H9 (cell line): ENCODE measurements around the gene CERS6. TPM values are rescaled to one million over a fixed set of nuclear protein-coding genes. Genes with fewer than 3 reads are reported as not detected.

Experiments used
- DNase-seq: peaks from one replicate; pipeline ENCODE4 v3.0.0-alpha.2; 2017
- H2AFZ ChIP-seq: one replicate; pipeline ENCODE4 v1.6.1; 2013; ENCODE audit warnings: mild to moderate bottlenecking, low read length, control low read depth, moderate library complexity
- H2AK5ac ChIP-seq: 2 replicates; pipeline ENCODE4 v1.6.1; 2013; ENCODE audit warnings: low read length, control low read depth, mixed read lengths; ENCODE audit not compliant: insufficient read length
- H2BK120ac ChIP-seq: one replicate; pipeline ENCODE4 v1.6.1; 2013; ENCODE audit warnings: low read depth, mild to moderate bottlenecking, low read length, control low read depth, inconsistent platforms; ENCODE audit not compliant: poor library complexity, severe bottlenecking
- H2BK12ac ChIP-seq: 2 replicates; pipeline ENCODE4 v1.6.1; 2013; ENCODE audit warnings: low read length, control low read depth, mixed read lengths, low read depth; ENCODE audit not compliant: insufficient read length
- H2BK15ac ChIP-seq: 2 replicates; pipeline ENCODE4 v1.6.1; 2013; ENCODE audit warnings: low read depth, low read length, control low read depth
- H2BK20ac ChIP-seq: one replicate; pipeline ENCODE4 v1.6.1; 2013; ENCODE audit warnings: low read depth, mild to moderate bottlenecking, low read length, control low read depth, inconsistent platforms; ENCODE audit not compliant: poor library complexity, severe bottlenecking
- H2BK5ac ChIP-seq: 2 replicates; pipeline ENCODE4 v1.6.1; 2013; ENCODE audit warnings: low read length, control low read depth, mixed read lengths; ENCODE audit not compliant: insufficient read length
- H3K14ac ChIP-seq: 2 replicates; pipeline ENCODE4 v1.6.1; 2013; ENCODE audit warnings: low read length, control low read depth; ENCODE audit not compliant: insufficient read depth
- H3K18ac ChIP-seq: 2 replicates; pipeline ENCODE4 v1.6.1; 2013; ENCODE audit warnings: low read depth, mild to moderate bottlenecking, mixed read lengths, low read length, control low read depth; ENCODE audit not compliant: insufficient read length
- H3K23ac ChIP-seq: 2 replicates; pipeline ENCODE4 v1.6.1; 2013; ENCODE audit warnings: low read length, control low read depth, mixed read lengths, low read depth; ENCODE audit not compliant: insufficient read length
- H3K23me2 ChIP-seq: 2 replicates; pipeline ENCODE4 v1.6.1; 2013; ENCODE audit warnings: low read depth, mild to moderate bottlenecking, mixed read lengths, low read length, control low read depth; ENCODE audit not compliant: insufficient read length, poor library complexity, severe bottlenecking
- H3K27ac ChIP-seq: 2 replicates; pipeline ENCODE4 v1.5.1; 2013; ENCODE audit warnings: low read length, control low read depth, mixed read lengths, low read depth; ENCODE audit not compliant: insufficient read length
- H3K27me3 ChIP-seq: 2 replicates; pipeline ENCODE4 v1.6.1; 2013; ENCODE audit warnings: low read length, control low read depth, inconsistent platforms; ENCODE audit not compliant: insufficient read depth
- H3K4ac ChIP-seq: 2 replicates; pipeline ENCODE4 v1.6.1; 2013; ENCODE audit warnings: low read depth, mild to moderate bottlenecking, control low read depth, inconsistent platforms, low read length, moderate library complexity
- H3K4me1 ChIP-seq: 2 replicates; pipeline ENCODE4 v1.6.1; 2013; ENCODE audit warnings: low read length, control low read depth, inconsistent platforms; ENCODE audit not compliant: insufficient read depth
- H3K4me2 ChIP-seq: 2 replicates; pipeline ENCODE4 v1.6.1; 2013; ENCODE audit warnings: low read length, control low read depth, mixed read lengths; ENCODE audit not compliant: insufficient read length, insufficient read depth
- H3K56ac ChIP-seq: 2 replicates; pipeline ENCODE4 v1.6.1; 2013; ENCODE audit warnings: low read depth, mild to moderate bottlenecking, mixed read lengths, low read length, control low read depth; ENCODE audit not compliant: insufficient read length
- H3K79me1 ChIP-seq: 2 replicates; pipeline ENCODE4 v1.6.1; 2013; ENCODE audit warnings: low read depth, mild to moderate bottlenecking, moderate library complexity, low read length, control low read depth, inconsistent platforms; ENCODE audit not compliant: insufficient read depth, poor library complexity, severe bottlenecking
- H3K79me2 ChIP-seq: 2 replicates; pipeline ENCODE4 v1.6.1; 2013; ENCODE audit warnings: low read length, control low read depth, inconsistent platforms; ENCODE audit not compliant: insufficient read depth
- H3K9ac ChIP-seq: 2 replicates; pipeline ENCODE4 v1.6.1; 2013; ENCODE audit warnings: low read length, control low read depth, mixed read lengths; ENCODE audit not compliant: insufficient read length; ENCODE audit errors: extremely low read depth
- H3K9me3 ChIP-seq: one replicate; pipeline ENCODE4 v1.6.1; 2013; ENCODE audit warnings: low read depth, low read length, inconsistent platforms; ENCODE audit not compliant: control insufficient read depth
- H3T11ph ChIP-seq: one replicate; pipeline ENCODE4 v1.6.1; 2013; ENCODE audit warnings: mild to moderate bottlenecking, low read length, control low read depth, inconsistent platforms
- H4K20me1 ChIP-seq: one replicate; pipeline ENCODE4 v1.6.1; 2013; ENCODE audit not compliant: control insufficient read depth, insufficient read length, insufficient read depth
- H4K5ac ChIP-seq: 2 replicates; pipeline ENCODE4 v1.6.1; 2013; ENCODE audit warnings: low read depth, mild to moderate bottlenecking, mixed read lengths, low read length, control low read depth; ENCODE audit not compliant: insufficient read length
- H4K8ac ChIP-seq: replicated peaks from 2 replicates; pipeline ENCODE4 v1.6.1; 2013; ENCODE audit warnings: low read length, control low read depth, mixed read lengths, low read depth; ENCODE audit not compliant: insufficient read length
- H4K91ac ChIP-seq: 2 replicates; pipeline ENCODE4 v1.6.1; 2013; ENCODE audit warnings: low read depth, mild to moderate bottlenecking, moderate library complexity, mixed read lengths, low read length, control low read depth; ENCODE audit not compliant: insufficient read length
- H3K27ac Mint-ChIP-seq, 3 experiments: 2 replicates in 2 of 3; 3 replicates in 1 of 3; pipeline ENCODE4 v1.8.0; 2020 to 2021; ENCODE audit warnings: mixed read lengths in 3 of 3, mild to moderate bottlenecking in 1 of 3, moderate library complexity in 1 of 3
- H3K27me3 Mint-ChIP-seq: 2 replicates; pipeline ENCODE4 v1.8.0; 2021; ENCODE audit warnings: low read depth, mild to moderate bottlenecking, moderate library complexity, mixed read lengths
- H3K36me3 Mint-ChIP-seq, 3 experiments: 2 replicates in 2 of 3; 3 replicates in 1 of 3; pipeline ENCODE4 v1.8.0; 2020 to 2021; ENCODE audit warnings: low read depth in 3 of 3, mixed read lengths in 3 of 3; ENCODE audit not compliant: insufficient read depth in 1 of 3
- H3K4me1 Mint-ChIP-seq, 2 experiments: 2 replicates each; pipeline ENCODE4 v1.8.0; 2020; ENCODE audit warnings: mixed read lengths in 2 of 2
- H3K4me3 Mint-ChIP-seq, 2 experiments: 2 replicates in 1 of 2; 3 replicates in 1 of 2; pipeline ENCODE4 v1.8.0; 2020 to 2021; ENCODE audit warnings: mild to moderate bottlenecking in 2 of 2, mixed read lengths in 2 of 2, moderate library complexity in 1 of 2
- H3K9me3 Mint-ChIP-seq, 2 experiments: 2 replicates in 1 of 2; 3 replicates in 1 of 2; pipeline ENCODE4 v1.8.0; 2020; ENCODE audit warnings: mild to moderate bottlenecking in 2 of 2, mixed read lengths in 2 of 2, moderate library complexity in 1 of 2
- CTCF ChIP-seq: fragments of 200-600 bp; sonication (generic); conservative IDR thresholded peaks from 3 replicates; pipeline ENCODE4 v1.8.0; 2021; ENCODE audit warnings: antibody characterized with exemption, mild to moderate bottlenecking
- WGBS: extraction: QIAGEN DNeasy Blood & Tissue Kit; methylation state at CpG from one replicate; pipeline ENCODE4 v1.1.7; 2013; ENCODE audit warnings: missing lambda C conversion rate, low lambda C conversion rate, mixed read lengths; ENCODE audit not compliant: insufficient read length; ENCODE audit errors: extremely low coverage; 5-methylcytosine and 5-hydroxymethylcytosine counted together
- total RNA-seq: library from RNA; stranded (reverse); gene quantifications from 2 replicates; pipeline ENCODE4 v1.2.1, GENCODE V29; 2021

Gene CERS6
- total RNA-seq, 1 experiment from 2014 or later = 17.7 TPM

GRCh38 chr2:168432565-168433186, 23.4 kb upstream of the CERS6 start:
- Histone ChIP-seq H2BK5ac (no peak overlapping the region), H3K4ac (no peak overlapping the region), H3K27me3 (no peaks in the 10 kb centered on the region), H3T11ph (no peak overlapping the region), H3K9ac (no peak overlapping the region), H4K8ac (no peak overlapping the region), H3K18ac (no peak overlapping the region), H2BK20ac (no peak overlapping the region), H3K4me1 (peaks cover 2% of the 10 kb centered on the region; the same call in 1 of the 2 replicates), H2BK12ac (no peak overlapping the region), H2AFZ (no peak overlapping the region), H3K79me2 (no peaks in the 10 kb centered on the region), H3K56ac (no peak overlapping the region), H2AK5ac (no peak overlapping the region), H4K91ac (no peak overlapping the region), H2BK15ac (no peak overlapping the region), H2BK120ac (no peak overlapping the region), H4K5ac (no peak overlapping the region), H3K9me3 (no peaks in the 10 kb centered on the region), H4K20me1 (no peaks in the 10 kb centered on the region), H3K23me2 (no peaks in the 10 kb centered on the region), H3K79me1 (no peaks in the 10 kb centered on the region), H3K14ac (no peak overlapping the region), H3K4me2 (no peak overlapping the region), H3K23ac (no peak overlapping the region), H3K27ac (no peak overlapping the region)
- no peak for DNase-seq
- WGBS = no CpG with 5 or more reads among the region's 3 CpGs
- Mint-ChIP-seq H3K36me3 (no peaks in the 10 kb centered on the region; a peak in 1 of 7 replicates), H3K27me3 (no peaks in the 10 kb centered on the region; the same call in 1 of the 2 replicates), H3K27ac (no peak overlapping the region; a peak in 1 of 7 replicates), H3K4me3 (no peak overlapping the region), H3K4me1 (peaks cover 12 to 19% of the 10 kb centered on the region in 2 experiments), H3K9me3 (no peaks in the 10 kb centered on the region)
- no peak for TF ChIP-seq CTCF
